ENCODE data around the gene SLC2A13. TPM values are rescaled to one million over a fixed set of nuclear protein-coding genes. Genes with fewer than 3 reads are reported as not detected.
"Not testable (repeated sequence)": the region's sequence is repeated elsewhere in the genome, so short reads cannot be mapped to it uniquely, and the experiment has no call there.

Gene SLC2A13
- total RNA-seq, 1 donor from 2014 or later: 14.0 TPM

DNA sequence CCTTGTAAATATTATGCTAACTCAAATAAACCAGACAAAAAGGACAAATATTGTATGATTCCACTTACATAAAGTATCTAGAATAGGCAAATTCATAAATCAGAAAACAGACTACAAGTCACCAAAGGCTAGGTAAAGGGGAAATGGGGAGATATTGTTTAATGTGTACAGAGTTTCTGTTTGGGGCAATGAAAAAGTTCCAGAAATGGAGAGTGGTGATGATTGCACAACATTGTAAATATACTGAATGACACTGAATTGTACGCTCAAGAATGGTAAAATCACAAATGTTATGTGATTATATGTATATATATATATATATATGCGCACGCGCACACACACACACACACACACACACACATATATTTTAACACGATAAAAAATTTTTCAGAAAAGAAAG is 182.5 kb downstream of the SLC2A13 start:
- DNase-seq: no peak

DNA sequence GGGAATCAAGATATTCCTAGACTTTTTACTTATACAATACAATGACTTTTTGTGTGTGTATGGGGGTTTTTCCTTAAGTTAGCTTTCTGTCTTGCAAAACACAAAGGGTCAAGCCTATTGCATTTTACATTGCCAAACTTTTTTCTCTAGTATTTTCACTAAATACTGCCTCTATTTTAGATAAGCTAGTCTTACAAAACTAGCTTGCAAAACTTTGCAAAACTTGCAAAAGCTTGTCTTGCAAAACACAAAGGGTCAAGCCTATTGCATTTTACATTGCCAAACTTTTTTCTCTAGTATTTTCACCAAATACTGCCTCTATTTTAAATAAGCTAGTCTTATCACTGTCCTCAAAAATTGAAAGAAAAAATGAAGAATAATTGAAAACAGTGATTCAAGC is 183.3 kb downstream of the SLC2A13 start:
- not testable (repeated sequence) for DNase-seq

DNA sequence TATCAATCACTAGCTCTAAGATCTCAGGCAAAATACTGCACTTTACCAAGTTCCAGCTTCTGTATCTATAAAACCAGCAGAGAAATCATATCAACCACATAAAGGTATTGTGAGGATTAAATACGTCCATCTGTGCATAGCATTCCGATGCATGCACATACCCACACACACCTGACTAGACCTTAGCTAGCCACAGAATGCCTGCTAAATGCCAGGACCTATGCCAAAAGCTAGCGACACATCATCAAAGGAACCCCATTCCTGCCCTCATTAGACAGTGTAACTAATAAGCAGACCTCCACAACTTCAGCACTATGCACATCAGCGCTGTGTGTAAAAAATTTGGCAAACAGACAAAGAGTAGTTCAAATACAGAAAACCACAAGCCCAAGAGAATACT is 185.2 kb downstream of the SLC2A13 start:
- no peak for DNase-seq

DNA sequence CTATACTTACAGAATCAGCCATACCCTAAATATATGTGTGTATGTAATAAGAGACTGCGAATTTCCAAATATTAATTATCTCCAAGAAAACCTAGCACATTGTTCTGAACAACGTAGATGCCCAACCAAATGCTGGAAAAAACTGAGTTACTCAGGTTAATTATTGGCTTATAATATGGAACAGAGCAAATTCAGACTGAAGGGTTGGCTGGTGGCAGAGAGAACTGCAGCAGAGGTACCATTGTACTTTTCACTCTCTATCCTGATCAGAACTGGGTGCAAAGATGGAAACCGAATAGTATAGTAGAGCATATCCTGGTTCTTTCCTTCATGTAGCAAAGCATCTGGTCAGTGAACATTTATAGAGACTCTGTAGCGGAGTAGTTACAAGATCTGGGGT is 185.7 kb downstream of the SLC2A13 start:
- no peak for DNase-seq

DNA sequence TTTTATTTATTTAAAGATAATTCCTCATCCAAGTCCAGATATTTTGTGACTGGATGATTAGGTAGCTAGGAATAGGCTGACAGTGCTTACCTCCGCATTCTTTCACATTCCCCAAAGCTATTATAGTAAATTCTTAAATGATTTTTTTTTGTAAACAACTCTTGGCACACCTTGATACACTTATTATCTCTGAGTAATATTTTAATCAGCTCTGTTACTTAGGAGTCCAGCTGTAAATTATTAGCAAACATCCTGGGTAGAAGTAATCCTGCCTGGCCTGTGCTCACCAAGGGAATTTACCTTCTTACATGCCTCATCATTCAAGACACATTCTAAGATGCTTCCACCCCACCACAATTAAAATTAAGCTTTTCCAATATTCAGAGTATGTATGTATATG is 186.1 kb downstream of the SLC2A13 start:
- no peak for DNase-seq

DNA sequence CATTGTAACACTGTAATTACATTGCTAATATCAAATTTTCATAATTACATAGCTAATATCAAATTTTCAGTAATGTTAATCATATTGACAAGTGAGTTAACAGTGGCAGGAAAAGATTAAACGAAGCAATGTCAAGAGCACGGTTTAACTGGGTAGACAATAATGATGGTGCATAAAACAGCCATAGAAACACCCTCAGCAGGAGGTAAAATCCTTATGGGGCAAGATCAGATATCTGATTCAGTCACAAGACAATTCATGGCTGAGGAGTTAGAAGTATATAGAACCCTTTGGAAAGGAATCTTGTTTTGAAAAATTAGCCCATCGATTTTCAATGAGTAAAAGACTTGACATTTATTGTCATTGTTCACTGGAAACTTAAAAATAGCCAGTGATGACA is 190.6 kb downstream of the SLC2A13 start:
- no peak for DNase-seq

DNA sequence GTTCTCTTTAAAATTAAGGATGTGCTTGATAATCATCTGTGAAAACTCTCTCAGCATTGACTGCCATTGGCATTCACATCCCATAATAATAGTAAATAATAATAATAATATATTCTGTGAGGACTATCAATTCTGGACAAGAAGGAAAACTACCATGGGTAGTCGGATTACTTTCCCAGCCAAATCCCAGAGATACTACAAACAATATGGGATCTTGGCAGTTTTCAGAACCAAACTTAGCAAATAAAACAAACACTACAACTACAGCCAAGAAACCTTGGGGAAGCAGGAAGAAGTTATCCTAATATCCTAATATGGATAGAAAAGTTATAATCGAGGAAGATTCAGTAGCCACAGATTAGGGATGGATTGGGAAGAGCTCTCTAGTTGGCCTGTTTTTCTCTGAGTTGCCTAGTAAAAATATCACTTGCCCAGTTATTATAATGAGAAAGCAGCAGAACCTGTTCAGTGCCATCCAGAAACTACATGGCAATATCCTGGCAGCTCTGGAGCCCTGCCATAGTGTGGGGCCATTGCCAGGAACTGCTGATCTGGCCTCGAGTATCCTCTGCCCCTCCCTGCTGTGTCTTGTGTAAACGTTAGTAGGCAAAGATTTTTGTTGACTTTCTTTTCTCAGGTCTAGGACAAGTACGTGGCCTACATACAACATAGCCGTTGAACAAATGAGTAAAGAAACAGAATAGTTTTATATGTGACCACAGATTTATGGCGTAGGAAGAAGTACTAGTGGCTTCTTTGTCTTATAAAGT is 193.5 kb downstream of the SLC2A13 start:
- DNase-seq: no peak

DNA sequence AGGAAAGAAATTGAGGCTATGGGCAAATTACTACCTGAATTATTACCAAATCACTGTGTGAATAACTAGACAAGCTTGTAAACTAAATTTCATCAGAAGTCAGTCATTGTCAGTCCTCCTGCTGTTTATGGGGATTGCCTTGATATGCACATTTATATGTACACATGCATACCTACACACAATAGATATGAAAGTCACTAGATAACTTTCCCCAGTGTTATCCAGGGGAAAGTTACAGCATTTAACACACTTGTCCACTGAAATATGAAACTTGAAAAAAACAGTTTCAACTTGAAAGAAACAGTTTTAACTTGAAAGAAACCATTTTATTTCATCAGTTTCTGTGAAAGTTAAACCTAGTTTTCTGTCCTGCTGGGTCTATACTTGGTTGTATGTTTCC is 199.6 kb downstream of the SLC2A13 start:
- DNase-seq: no peak

DNA sequence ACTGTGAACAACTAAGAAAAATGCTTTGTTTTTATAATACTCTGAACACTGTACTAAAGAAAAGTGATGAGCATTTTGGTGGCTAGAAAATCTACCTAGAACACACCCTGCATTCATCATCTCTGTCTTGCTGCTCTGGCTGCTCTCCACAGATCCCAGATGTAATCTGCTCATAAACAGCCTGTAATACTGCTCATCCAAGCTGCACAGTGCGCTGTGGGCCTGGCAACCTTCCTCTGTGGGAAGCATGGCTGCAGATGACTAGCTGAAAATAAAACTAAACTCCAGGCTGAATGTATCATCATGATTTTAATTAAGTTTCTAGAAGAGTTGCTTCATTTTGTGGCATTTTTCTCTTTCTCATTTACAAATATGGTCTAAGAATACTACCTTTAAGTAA is 200.7 kb downstream of the SLC2A13 start:
- peak; percentile 79 for DNase-seq

DNA sequence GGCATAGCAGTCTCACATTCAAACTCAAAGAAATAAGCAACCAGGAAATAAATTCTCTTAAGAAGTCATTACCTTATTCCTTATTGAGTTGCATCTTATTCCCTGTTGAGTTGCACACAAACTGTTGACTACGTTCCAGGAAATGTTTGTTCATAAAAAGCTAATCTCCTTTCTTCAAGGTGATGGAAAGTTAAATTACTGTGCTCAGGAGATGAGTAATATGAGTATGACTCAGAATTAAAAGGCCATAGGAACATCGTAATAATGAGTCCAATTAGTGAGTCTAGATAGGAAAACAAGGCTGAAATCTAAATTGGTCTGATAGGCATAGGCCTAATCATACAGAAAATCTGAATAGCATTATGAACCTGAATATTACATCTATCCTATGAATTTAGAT is 203.1 kb downstream of the SLC2A13 start:
- DNase-seq: no peak

DNA sequence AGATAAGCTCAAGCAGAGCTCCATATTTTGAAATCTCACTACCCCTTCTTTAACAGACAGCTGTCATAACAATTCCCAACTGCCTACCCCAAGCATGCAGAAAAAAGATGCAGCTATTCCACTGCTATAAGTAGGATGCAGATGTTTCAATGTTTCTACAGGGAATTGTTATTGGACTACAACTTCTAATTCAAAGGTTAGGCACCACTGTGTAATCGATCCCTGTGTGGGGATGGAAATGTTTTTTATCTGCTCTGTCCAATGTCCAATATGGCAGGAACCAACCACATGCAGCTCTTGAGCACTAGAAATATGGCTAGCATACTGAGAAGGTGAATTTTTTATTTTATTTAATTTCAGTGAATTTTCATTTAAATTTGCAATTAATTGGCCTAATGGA is 208.6 kb downstream of the SLC2A13 start:
- no peak for DNase-seq

DNA sequence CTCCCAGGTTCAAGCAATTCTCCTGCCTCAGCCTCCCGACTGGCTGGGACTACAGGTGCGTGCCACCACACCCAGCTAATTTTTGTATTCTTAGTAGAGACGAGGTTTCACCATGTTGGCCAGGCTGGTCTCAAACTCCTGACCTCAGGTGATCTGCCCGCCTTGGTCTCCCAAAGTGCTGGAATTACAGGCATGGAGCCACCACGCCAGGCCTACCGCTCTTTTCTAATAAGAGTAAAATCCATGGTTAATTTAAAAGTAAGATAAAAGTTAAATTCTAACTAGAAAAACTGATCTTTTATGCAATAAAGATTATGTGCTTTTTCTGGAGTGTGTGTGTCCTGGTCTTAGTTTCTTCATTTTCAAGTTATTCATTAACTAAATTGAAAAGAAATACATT is 212.5 kb downstream of the SLC2A13 start:
- not testable (repeated sequence) for DNase-seq

DNA sequence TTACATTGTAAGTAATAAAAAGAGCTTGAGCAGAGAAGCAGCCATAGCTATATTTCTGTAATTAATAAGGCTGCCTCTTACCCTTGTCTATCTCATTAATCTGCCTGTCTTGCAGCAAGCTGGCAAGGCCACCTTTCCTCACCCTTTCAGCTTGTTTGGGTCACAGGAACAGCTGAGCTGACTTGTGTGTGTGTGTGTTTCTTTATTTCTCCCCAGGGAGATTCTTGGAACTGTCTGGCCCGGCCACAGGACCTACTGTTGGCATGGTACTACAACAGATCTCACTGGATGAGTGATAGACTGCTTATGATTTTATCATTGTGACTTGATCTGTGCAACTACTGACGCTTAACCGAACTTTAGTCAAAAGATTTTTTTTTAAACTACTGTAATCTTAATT is 213.7 kb downstream of the SLC2A13 start:
- DNase-seq: no peak

DNA sequence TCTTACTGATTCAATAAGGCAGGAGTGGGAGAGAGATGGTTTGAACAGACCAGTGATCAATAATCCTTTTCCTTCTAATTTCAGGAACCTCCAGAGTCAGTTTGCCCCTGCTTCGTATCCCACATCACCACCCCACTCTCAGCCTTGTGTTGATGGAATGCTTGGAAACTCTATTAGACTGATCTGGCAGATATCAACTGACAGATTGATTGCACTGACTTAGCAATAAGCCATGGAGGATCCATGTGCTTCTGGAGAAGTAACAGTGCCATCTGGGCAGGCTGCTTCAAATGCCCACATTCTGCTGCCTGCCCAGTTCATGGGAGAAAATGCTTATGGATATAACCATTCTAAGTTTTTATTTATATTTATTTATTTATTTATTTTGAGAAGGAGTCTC is 218.0 kb downstream of the SLC2A13 start:
- DNase-seq: no peak

DNA sequence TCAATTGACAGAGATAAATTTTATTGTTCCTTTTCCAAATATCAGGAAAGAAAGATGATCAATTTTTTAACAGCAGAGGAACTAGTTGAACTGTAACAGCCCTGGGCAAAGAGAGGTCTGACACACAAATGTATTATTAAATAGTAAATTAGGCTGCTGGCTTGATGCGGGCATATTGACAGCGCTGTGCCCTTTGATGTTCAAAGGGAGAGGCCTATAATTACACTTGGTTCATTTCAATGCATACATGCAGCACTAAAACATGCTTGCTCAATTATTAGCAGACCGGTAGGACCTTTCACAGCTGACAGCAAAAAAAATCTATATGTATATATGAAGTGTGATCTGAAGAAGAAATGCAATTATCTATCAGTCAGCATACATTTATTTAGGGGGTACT is 219.8 kb downstream of the SLC2A13 start:
- DNase-seq: no peak

DNA sequence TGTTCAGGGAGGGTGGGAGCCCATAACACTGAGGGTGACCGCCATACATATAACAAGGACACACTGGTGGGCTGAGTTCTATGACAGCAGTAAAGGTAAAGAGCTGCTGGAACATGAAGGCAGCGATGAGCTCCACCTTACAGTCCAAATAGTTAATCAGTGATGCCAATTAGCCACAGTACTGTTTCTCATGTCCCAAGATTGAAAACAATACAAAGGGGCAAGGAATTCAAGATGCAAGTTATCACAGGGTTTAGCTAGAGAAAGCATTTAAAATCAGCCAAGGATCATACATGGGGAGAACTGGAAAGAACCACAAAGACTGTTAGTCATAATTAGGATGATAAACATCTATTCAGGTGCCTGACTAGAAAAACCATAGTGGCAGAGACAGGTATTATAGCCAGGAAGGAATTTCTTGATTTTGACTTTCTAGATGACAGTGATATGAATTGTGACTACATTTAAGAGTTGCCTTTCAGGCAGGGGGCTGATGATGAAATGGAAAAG is 221.2 kb downstream of the SLC2A13 start:
- DNase-seq: no peak

DNA sequence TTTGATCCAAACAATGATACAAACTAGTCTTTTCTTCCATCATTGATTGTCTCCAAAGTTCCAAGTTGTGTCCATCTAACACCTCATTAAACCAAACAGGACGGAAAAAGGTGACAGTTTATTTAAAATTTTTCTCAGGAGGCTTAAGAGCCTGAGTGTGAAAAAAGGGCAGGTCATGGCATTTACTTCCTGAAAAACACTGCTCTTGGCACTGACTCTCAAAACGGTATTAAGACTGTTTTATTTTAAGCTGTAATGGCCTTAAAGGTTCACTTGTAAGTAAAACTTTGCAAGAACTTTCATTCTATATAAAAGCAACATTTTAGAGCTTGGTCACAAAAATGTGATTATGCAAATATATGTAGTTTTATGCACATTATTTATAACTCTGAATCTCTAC is 222.5 kb downstream of the SLC2A13 start:
- DNase-seq: no peak

DNA sequence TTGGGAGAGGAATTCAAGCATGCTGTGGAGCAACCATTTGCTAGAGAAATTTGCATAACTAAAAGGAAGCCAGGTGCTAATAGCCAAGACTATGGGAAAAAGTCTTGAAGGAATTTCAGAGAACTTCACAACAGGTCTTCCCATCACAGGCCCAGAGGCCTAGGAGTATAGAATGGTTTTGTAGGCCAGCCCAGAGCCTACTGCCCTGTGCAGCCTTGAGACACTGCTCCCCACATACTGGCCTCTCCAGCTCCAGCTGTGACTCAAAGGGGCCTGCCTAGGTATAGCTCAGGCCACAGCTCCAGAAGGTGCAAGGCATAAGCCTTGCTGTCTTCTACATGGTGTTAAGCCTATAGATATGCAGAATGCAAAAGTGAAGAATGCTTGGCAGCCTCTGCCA is 227.1 kb downstream of the SLC2A13 start:
- DNase-seq: no peak

DNA sequence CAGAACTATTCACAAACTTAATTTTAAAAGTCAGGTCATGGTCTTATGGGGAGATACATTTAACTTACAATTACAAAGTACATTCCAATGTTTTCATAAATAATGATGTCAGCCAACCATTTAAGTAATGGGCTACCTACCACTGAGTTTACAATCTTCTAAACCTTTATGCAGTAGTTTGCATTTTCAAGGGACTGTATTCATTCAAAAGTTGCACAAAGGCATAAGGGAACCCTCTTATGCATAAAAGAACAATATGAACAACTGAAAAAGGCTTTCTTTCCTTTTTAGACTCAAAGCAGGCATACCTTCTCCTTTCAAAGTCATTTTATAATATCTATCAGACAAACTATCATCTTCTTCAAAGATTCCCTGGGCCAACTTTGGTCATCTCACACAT is 230.2 kb downstream of the SLC2A13 start:
- DNase-seq: no peak

DNA sequence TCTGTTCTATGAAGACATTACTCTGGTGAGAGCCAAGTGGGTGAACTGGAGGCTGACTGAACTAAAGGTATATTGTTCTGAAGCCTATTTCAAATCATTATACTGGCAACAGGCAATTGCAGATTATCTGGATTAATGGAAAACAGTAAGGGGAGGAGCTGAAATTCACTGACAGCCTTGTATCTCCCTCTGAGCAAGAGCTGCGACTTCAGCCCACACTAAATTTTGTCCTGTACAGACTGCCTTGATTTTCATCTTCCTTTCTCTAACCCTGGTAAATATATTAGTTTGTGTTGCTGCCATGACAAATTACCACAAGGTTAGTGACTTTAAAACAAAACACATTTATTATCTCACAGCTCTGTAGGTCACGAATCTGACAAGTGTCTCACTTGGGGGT is 231.1 kb downstream of the SLC2A13 start:
- no peak for DNase-seq

DNA sequence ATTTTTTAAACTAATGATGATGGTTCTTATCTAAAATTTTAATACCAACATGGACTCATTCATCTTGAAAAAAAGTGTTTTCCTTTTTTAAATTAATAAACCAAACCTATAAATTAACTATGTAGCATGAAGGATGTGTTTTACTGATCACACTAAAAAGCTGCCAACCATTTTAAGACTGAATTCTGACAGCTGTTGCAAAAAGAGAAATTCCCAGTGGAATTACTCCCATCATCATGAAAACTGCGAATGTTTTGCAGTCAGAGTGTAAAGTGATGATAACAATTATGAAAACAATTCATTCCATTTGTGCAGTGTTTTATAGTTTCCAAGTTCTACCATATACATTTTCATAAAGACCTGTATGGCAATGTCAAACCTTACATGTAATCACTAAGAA is 232.8 kb downstream of the SLC2A13 start:
- no peak for DNase-seq

DNA sequence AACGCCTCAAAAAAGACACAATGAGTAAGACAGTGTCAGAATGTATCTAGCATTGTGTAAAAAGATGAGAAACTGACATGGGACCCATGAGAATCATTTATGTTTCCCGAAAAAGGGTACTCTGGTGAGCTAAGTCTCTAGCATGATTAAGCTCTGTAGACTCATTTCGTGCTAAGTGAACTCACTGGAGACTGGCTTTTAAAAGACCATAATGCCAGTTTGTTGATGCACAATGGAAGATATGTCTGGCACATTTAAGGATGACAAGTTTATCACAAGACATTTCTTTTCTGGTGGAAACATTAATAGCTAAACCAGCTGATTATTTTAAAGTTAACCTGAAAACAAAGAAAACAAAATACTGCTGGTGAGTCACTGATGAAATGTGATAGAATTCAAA is 233.5 kb downstream of the SLC2A13 start:
- no peak for DNase-seq

DNA sequence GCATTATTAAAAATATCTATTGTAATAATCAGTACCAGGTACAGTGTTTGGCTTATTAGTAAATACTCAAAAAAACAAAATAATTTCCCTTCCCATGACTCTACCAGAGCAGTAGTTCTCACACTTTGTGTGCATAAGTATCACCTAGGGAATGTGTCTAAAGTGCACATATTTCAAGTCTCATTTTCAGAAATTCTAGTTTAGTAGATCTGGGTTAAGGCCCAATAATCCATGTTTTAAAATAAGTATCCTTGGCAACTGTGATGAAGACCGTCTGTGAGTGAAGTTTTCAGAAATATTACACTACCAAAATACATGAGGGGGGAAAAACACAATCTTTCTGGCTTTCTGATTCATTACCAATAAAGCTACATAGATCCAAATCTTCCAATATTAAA is 237.6 kb downstream of the SLC2A13 start:
- no peak for DNase-seq

DNA sequence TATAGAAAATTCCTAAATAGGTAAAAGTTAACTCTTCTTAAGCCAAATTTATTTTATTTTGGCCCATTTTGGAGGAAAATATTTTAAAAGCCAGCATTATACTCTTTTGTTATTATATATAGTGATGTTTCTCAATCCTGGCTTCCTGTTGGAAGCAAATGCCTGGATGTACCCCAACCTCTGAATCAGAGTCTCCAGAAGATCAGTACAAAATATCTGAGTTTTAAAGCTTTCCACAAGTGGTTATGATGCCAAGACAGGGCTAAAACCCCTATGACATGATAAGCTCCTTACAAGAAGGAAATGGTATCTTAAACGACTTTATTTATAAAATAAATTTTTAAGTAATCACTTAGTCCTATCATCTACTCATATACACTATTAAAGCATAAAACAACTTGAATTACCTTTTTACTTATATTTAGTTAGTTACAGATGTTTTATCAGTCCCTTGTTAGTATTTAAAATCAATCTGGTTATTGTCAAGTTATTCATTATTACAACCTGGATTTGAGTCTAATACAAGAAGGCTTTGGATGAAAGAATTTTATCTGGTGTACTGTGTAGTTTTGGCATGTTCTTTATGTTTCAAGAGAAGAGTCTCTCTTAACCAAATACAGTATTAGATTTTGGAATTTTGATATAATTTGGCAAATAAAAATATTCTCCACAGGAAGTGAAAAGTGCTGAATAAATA is 238.1 kb downstream of the SLC2A13 start:
- no peak for DNase-seq
